K562 (cell line): Measurements from ENCODE around the gene ZNF865. TPM values are rescaled to one million over a fixed set of nuclear protein-coding genes. Genes with fewer than 3 reads are reported as not detected.

Experiments used
- AFF1 ChIP-seq, 2 experiments: fragments of 450-650 bp; IDR thresholded peaks; 2 replicates each; pipeline ENCODE4 v1.6.1; 2018; ENCODE audit warnings: mild to moderate bottlenecking in 2 of 2, low read depth in 1 of 2; ENCODE audit not compliant: partially characterized antibody in 2 of 2
- CHD7 ChIP-seq: fragments of 200-600 bp; sonication (generic); IDR thresholded peaks from one replicate; pipeline ENCODE4 v1.6.1; 2012; ENCODE audit warnings: mild to moderate bottlenecking, low read depth, low read length, inconsistent platforms
- COPS2 ChIP-seq: fragments of 450-650 bp; conservative IDR thresholded peaks from 2 replicates; pipeline ENCODE4 v1.6.1; 2016; ENCODE audit warnings: mild to moderate bottlenecking, moderate library complexity
- GTF3C2 ChIP-seq: IDR thresholded peaks from 3 replicates; pipeline ENCODE4 v1.6.1; 2011; ENCODE audit warnings: borderline replicate concordance, mild to moderate bottlenecking, moderate library complexity; ENCODE audit not compliant: insufficient read length; ENCODE audit errors: extremely low read depth
- SNRNP70 ChIP-seq: fragments of 200-400 bp; formaldehyde crosslinking; optimal IDR thresholded peaks from 2 replicates; pipeline ENCODE3; 2017; ENCODE audit warnings: low read depth, low read length
- ZNF77 ChIP-seq: fragments of 250-450 bp; sonication (Bioruptor Pico); IDR thresholded peaks from 2 replicates; pipeline ENCODE4 v1.5.0; 2020
- polyA plus RNA-seq, 8 experiments: library from polyadenylated mRNA; depleted of rRNA in 4 of 8; stranded (reverse) in 5 of 8; unstranded in 3 of 8; fragments of >200 nt; fragmentation: Nextera tagmentation in 2 of 8; fragmentation: Illumina TruSeq in 1 of 8; extraction: Ambion mirVana in 2 of 8; extraction: Trizol in 1 of 8; gene quantifications; 2 replicates each; pipeline versions ENCODE4 v1.2.1 to v1.2.3, GENCODE V29; 2011 to 2014; ENCODE audit warnings: inconsistent platforms in 1 of 8, missing spikeins in 1 of 8
- total RNA-seq, 7 experiments: library from RNA; depleted of rRNA in 6 of 7; stranded (reverse); fragments of >200 nt in 6 of 7; fragmentation: Illumina TruSeq in 2 of 7; extraction: Trizol in 2 of 7; gene quantifications; 2 replicates each; pipeline versions ENCODE4 v1.2.1 to v1.2.3, GENCODE V29; 2011 to 2021; ENCODE audit warnings: low replicate concordance in 1 of 7

ZNF865 gene
- total and polyA plus RNA-seq, 9 of the 15 experiments (the other 6 are each of a cell fraction or from before 2014, with no cell fraction given), result 0.40 to 18.8 (median 1.6) TPM; not detected in 2

DNA sequence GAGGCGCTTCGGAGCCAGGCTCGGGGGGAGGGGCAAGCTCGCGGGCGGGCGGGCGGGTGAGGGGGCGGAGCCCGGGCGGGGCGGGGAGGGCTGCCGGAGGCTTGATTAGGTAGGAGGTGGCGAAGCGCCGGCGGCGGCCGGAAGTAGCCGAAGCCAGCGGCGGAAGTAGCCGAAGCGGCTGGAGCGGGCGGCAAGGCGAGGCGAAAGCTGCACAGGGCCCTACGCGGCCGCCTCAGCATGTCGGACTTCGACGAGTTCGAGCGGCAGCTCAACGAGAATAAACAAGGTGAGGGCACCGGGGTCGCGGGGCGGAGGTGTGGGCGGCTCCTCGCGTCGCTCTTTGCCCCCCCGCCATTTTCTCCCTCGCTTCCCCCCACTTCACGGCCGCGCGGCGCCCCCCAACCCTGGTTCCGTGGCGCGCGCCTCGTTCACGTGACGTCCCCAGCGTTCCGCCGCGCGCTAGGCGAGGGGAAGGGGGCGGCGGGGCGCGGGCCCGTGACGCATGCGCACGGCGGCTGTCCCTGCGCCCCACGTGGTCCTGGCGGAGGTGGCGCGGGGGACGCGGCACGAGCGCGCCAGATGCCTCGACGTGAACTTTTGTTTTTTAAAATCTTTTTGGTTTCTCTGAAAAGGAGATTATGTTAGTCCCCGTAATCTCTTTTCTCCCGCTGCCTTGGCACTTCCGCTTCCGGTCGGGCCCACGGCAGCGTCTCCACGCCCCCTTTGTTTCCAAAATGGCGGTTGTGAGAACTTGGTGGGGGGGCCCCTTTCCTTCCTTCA is 49.6 kb downstream of the ZNF865 start, which contains the start of gene U2AF2 (continued):
- TF ChIP-seq CHD7 (no peak), AFF1 (IDR thresholded peaks at IDR 0.05; ENCODE audit: low read depth in 1 of 2, partially characterized antibody in 2 of 2) (no peak), COPS2 (no peak), GTF3C2 (no peak), SNRNP70 (no peak), ZNF77 (no peak)
